Amniotic epithelial cell (primary cell): Measurements from ENCODE around the gene PPIC.
"Not testable (repeated sequence)": the region's sequence is repeated elsewhere in the genome, so short reads cannot be mapped to it uniquely, and the experiment has no call there.

Experiments used
- DNase-seq: peaks from one replicate; pipeline ENCODE4 v3.0.0-alpha.2; 2010; ENCODE audit warnings: low read depth

Gene PPIC

GRCh38 chr5:123007754-123008153, 28.8 kb downstream of the PPIC start:
- no peak for DNase-seq

- DNase-seq = peak; percentile 69
Observed at GRCh38 chr5:123007182-123007581, 29.3 kb downstream of the PPIC start.

GRCh38 chr5:123001808-123002207, 34.7 kb downstream of the PPIC start:
- DNase-seq = no peak

- no peak for DNase-seq
Observed at GRCh38 chr5:123000731-123001130, 35.8 kb downstream of the PPIC start.

- DNase-seq = peak; percentile 12
Observed at GRCh38 chr5:122999947-123000563, 36.5 kb downstream of the PPIC start.

- no peak for DNase-seq
Observed at GRCh38 chr5:122997294-122997693, 39.2 kb downstream of the PPIC start.

GRCh38 chr5:122996091-122996490, 40.4 kb downstream of the PPIC start:
- no peak for DNase-seq

GRCh38 chr5:122985954-122986721, 50.4 kb downstream of the PPIC start:
- no peak for DNase-seq

GRCh38 chr5:122985006-122985700, 51.4 kb downstream of the PPIC start:
- peak; percentile 17 for DNase-seq

GRCh38 chr5:122984425-122984824, 52.1 kb downstream of the PPIC start:
- no peak for DNase-seq

GRCh38 chr5:122982376-122982775, 54.1 kb downstream of the PPIC start:
- no peak for DNase-seq

GRCh38 chr5:122981846-122982245, 54.7 kb downstream of the PPIC start:
- no peak for DNase-seq

- DNase-seq = no peak
Observed at GRCh38 chr5:122978644-122979297, 57.8 kb downstream of the PPIC start.

GRCh38 chr5:122978068-122978467, 58.5 kb downstream of the PPIC start:
- no peak for DNase-seq

- DNase-seq = no peak
Observed at GRCh38 chr5:122977319-122977718, 59.2 kb downstream of the PPIC start.

- not testable (repeated sequence) for DNase-seq
Observed at GRCh38 chr5:122974251-122974650, 62.3 kb downstream of the PPIC start.

- not testable (repeated sequence) for DNase-seq
Observed at GRCh38 chr5:122973759-122974158, 62.8 kb downstream of the PPIC start.
